GM21717 (cell line): ENCODE results near the gene CDK2AP2.
"Not testable (repeated sequence)": the region's sequence is repeated elsewhere in the genome, so short reads cannot be mapped to it uniquely, and the experiment has no call there.

Experiments
- ATAC-seq: cut with Tn5 transposase; IDR thresholded peaks from one replicate; pipeline ENCODE4 v1.9.1; 2021; ENCODE audit warnings: mild to moderate bottlenecking, moderate library complexity; ENCODE audit not compliant: unreplicated experiment

The CDK2AP2 gene

DNA sequence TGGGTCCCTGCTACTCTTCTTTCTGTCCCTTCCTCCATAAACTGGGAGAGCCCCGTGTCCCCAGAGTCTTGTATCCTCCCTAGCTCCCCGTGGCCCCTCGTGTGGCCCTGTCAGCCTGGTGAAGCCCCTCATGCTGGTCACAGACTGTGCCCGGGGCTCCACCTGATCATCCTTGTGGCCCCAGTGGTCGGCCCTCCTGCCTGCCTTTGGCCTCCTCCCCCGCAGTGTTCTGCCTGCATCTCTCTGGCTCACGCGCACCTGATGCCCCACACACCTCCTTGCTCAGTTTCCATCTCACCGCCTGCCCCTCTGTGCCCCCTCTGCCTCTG, 16.5 kb upstream of the CDK2AP2 start:
- no peak for ATAC-seq

DNA sequence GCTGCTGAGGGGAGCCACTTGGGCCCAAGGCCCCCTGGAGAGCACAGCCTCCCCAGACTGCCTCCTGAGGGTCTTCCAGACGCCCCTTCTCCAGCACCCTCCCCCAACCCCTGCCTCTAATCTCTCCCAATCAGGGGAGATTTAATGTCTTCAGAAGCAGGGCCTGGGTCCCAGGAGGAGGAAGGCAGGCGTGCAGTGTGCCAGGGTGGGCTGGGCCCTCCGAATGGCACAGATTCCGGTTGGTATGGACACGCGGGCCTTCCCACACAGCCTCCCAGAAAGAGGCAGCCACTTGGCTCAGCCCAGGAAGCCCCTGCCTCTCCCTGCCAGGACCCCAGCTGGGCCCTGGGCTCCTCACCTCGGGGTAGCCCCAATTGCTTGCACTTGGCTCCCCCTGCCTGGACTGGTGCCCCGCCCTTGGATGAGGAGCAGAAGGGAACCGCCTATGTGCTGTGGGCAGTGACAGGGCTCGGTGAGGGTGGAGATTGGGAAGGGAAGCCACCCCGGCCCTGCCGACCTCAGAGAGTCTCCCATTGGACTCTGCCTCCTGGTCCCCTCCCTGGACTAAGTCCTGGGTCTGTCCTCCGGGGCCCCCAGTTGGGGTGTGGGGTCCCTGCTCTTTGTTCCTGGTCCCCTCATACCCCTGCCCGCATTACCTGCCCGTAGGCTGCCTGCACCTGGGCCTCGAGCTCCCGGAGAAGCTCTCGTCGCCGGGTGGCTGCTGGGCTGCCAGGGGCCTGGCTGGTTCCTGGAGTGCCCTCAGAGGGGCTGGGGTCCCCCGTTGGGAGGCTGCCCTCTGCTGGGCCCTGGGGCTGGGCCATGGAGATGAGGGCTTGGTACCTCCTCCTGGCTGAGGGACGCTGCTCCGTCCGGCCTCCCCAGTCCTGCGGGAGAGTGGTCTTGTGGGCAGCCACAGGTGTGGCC, 15.9 kb upstream of the CDK2AP2 start:
- ATAC-seq = no peak

DNA sequence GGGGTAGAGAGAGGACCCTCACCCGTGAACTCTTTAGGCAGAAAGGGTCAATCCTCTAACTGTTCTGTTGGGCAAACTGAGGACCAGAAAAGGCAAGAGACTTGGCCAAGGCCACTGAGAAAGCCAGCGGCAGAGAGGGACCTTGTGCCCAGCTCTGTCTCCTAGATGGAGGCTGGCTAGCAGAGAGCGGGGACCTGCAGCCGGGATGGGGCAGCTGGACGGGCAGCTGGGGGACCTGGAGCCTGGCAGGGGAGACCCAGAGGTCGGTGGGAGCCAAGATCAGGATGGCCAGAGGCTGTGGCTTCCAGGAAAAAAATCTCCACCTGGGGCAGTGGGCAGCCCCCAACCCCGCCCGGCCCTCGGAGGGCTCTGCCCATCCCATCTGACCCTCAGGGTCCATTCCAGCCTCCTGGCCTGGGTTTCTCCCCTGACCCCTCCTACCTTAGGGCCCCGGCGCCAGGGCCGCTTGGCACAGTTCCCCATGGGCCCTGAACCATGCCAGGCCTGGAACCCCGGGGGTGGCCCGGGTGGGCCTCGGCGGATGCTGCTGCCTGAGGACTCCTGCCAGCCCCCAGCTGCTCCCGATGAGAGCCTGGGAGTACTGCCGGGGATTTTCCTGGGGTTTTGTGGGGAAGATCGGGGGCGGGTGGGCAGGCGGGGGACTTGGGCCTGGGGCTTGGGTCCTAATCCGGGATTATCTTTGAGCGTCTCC, 15.0 kb upstream of the CDK2AP2 start, which contains the start of gene CABP2:
TSS of gene CABP2 (minus strand) at position 603 of the 712 bp plus-strand sequence. CDS start at position 483, 120 bp downstream.
- no peak for ATAC-seq

DNA sequence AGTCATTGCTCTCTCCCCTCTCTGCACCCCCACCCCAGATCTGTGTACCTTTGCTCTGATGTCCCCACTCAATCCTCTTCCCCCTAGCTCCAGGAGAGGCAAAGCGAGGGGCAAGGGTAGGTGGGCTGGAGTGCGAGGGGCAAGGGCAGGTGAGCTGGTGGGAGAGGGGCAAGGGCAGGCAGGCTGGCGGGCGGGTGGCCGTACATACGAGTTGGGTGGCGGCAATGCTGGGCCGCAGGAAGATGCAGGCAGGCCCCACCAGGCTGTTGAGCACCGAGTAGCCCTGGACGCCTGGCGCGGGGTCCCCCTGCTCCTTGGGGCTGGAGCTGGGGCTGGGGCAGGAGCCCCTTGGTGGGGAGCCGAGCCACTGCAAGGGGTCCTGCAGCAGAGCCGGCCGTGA, 14.4 kb upstream of the CDK2AP2 start:
- ATAC-seq = no peak

DNA sequence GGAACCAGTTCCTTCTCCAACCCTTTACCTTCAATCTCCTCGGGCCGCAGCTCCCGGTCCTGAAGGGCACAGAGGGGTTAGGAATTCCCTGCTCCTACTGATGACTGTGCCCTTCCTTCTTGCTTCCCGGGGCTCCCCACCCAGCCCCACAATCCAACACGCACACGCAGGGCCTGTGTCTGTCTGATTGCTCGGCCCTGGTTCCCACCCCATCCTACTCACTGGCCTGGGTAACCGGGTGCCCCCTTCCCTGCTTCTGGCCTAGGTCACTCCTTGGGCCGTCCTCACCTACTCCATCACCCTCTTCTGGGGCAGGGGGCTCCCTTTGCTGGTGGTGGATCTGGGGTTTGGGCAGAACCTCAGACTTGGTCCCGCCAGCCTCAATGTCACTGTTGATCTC, 14.0 kb upstream of the CDK2AP2 start:
- ATAC-seq = no peak

DNA sequence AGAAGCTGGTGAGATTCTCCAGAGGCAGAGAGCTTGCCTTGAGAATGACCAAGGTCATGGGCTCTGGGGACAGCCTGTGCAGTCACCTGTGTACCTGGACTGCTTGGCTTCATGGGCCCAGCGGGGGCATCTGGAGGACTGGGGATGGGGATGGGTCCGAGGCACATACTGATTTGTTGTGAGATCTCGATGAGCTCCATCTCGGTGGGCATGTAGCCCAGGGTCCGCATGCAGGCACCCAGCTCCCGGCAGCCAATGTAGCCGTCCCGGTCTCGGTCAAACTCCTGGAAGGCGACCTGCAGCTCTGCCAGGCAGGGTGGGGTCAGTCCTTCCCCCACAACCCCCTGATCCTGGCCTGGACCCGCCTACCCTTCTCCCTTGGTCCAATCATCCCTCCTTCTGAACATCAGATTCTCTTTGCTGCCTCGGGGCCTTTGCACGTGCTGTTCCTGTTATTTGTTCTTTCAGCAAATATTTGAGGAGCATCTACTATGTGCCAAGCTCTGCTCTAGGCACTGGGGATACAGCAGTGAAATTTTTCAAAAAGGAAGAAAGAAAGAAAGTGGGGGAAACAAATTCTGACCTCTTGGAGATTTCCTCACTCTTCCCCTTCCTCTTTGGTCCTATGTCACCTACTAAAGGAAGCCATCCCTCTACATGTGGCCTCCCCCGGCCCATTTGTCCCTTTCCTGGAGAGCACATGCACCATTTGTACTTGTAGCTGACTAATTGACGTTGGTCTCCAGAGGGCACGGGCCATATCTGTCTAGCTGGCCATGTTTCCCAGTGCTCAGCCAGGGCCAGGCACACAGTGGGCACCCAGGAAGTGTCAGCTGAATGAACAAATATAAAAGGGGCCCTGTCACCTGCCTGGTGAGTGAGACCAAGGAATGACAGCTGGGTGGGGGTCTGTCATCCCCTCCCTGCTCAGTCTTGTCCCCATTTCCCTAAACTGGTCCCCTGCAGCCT, 13.2 kb upstream of the CDK2AP2 start:
- no peak for ATAC-seq

DNA sequence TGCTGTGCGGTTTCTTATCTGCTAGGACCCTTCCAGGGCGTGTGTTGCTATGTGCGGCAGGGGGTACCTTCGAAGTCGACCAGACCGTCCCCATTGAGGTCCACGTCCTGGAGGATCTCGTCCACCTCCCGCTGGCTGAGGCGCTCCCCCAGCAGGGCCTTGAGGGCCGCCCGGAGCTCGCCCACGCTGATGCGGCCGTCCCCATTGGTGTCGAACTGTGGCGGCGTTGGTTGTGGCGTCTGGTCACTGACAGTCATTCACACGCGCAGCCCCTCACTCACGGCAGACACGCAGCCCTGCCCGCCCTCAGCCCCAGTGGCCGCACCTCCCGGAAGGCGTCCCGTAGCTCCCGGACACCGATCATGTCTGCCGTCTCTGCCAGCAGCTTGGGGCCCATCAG, 11.8 kb upstream of the CDK2AP2 start:
- no peak for ATAC-seq

DNA sequence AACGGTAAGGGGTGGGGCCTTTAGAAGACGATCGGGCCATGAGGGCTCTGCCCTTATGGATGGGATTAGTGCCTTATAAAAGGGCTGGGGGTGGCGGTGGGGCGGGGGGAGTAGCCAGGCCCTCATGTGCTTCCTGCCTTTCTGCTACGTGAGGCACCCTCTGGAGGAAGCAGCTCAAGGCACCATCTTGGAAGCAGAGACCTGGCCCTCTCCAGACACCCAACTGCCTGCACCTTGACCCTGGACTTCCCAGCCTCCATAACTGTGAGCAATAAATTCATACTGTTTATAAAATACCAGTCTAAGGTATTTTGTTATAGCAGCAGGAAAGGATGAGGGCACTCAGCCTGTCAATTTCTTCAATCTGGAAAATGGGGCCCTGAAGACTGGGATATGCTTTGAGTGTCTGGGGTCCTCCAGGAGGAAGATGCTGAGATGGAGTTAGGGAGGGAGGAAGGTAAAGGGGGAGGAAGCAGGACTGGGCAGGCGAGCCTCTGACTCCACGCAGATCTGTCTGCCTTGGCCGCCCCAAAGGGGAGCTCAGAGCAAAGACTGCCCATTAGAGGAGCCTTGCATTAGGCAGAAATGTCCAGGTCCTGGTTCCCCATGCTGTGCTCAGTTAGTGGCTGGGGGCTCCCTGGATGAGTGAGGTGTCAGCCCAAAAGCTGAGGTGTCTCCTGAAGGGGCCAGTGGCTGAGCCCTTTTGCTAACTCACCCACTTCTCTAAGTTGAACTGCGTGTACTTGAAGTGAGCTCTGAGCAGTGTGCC, 10.0 kb upstream of the CDK2AP2 start:
- ATAC-seq = no peak

DNA sequence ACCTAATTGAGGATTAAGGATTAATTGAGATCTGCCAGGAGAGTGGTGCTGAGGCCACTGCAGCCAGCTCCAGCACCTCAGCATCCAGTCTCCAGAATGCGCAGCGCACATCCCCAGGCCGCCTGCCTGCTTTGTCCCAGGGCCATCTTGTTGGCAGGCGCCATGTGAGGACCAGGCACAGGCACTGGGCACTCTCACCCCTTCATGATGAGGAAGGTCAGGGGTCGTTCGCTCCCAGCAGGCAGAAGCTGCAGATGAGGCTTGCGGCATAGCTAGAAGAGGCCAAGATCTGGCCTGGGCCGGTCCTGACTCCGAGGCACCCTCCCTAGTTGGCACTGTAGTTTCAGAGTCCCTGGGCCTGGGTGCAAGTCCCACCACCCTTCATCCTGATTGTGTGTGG, 8.8 kb upstream of the CDK2AP2 start:
- ATAC-seq = no peak

DNA sequence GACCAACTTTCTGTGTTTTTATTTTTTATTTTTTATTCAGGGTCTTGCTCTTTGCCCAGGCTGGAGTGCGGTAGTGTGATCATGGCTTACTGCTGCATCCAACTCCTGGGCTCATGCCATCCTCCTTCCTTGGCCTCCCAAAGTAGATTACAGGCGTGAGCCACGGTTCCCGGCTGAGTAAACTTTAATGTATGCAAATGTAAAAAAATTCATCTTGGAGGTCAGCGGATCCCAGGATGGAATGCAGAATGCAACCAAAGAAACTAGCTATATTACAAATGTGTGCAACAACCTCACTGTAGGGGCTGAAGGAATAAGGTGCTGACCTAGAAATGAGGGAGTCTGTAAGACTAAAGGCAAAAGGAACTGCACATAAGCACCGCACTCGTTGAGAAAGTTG, 6.2 kb upstream of the CDK2AP2 start:
- ATAC-seq = no peak

DNA sequence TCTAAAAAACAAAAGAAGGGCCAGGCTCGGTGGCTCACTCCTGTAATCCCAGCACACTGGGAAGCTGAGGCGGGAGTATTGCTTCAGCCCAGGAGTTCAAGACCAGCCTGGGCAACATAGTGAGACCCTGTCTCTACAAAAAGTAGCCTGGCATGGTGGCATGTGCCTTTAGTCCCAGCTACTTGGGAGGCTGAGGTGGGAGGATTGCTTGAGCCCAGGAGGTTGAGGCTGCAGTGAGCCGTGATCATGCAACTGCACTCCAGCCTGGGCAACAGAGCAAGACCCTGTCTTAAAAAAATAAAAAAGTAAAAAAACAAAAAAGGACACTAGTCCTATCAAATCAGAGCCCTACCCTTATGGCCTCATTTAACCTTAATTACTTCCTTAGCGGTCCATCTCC, 3.6 kb upstream of the CDK2AP2 start:
- ATAC-seq = not testable (repeated sequence)

DNA sequence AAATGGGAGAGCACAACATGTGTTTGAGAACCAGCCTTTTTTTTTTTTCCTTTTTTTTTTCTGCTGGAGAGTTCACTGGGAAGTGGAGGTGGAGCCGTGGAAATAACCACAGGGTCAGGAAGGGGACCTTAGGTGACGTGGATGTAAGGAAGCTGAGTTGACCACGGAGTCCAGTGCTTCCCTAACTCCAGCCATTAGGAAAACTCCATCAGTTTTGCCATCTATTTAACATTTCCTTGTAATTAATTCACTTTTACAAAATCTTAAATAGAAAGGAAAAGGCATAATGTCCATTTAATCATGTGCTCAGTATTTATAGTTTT, 2.0 kb upstream of the CDK2AP2 start:
- no peak for ATAC-seq

DNA sequence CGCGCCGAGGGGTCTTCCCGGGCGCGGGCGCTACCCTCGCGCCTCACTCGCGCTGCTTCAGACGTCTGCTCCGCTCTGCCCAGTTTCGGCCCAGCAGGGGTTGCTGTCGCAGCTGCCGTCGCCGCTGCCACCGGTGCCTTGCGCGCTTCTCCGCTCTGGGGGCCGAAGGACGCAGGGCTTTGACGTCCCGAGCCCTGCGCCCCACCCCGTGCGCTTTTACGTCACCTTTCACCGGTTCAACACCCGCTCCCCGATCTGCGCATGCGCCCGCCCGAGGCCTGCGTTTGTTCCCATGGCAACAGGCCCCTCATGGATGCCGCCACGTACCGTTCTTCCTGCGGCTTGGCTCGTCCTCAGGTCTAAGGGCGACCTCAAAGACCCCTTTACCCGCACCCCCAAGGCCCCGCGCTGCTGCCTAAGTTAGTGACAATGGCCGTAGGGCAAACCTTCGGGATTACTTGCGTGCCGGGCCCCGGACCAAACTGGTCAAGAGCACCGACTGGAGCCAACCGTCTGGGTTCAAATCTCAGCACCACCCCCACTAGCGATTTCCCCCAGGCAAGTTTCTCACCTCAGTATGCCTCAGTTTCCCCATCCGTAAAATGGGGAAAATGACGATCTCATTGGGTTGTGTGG, 642 bp upstream of the CDK2AP2 start:
- ATAC-seq = peak; percentile 33

DNA sequence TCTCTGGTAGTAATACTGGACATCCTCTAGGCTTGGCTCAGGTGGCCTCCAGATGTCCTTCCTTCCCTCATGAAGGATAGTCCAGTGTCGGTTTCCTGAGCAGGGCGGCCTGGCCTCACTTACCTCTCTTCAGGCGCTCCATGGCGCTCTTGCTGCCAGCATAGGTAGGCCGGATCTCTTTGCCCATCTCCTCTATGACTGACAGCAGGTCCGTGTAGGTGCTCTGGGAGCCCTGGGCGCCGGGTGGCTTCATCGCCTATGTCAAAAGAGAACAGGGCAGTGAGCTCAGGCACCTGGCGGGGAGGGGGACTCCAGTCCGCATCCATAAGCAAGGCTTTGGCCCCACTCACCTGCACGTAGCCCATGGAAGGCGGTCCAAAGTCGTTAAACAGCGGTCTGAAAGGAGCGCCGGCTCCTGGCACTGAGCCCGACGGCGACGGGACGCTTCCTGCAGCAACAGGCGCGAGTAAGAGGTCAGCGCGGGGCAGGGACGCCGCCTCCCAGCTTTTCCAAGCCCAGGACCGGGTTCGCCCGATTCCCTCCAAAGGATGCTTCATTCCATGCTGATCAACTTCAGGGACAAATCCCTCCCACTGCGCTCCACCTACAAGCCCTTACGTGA, 609 bp downstream of the CDK2AP2 start:
- no peak for ATAC-seq

DNA sequence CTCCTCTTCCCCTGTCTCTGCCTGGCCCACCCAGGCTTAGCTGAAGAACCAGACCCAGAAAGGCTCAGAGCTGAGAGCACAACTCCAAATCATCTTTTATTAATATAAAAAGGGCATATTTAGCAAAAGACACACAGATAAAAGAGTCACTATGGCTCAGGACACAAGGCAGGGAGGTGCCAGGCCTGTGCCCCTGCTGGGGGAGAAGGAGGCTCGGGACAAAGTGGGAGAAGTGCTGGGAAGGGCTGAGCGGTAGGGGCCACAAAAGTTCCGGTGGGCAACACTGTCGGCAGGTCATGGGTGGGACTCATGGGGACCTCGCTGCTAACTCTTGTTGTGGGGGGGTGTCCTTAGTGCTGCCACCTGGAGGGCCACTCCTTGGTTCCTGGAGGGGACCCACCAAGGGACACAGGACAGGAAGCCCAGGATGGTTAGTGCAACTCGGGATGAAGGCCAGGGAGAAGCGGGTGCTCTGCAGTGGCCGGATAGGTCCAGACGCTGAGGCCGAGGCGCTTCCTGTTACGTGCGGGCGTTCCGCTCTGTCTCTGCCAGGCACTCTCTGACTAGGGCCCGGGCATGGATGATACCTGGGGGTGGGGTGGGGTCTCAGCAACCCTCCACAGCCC, 1.4 kb downstream of the CDK2AP2 start:
- ATAC-seq = no peak

DNA sequence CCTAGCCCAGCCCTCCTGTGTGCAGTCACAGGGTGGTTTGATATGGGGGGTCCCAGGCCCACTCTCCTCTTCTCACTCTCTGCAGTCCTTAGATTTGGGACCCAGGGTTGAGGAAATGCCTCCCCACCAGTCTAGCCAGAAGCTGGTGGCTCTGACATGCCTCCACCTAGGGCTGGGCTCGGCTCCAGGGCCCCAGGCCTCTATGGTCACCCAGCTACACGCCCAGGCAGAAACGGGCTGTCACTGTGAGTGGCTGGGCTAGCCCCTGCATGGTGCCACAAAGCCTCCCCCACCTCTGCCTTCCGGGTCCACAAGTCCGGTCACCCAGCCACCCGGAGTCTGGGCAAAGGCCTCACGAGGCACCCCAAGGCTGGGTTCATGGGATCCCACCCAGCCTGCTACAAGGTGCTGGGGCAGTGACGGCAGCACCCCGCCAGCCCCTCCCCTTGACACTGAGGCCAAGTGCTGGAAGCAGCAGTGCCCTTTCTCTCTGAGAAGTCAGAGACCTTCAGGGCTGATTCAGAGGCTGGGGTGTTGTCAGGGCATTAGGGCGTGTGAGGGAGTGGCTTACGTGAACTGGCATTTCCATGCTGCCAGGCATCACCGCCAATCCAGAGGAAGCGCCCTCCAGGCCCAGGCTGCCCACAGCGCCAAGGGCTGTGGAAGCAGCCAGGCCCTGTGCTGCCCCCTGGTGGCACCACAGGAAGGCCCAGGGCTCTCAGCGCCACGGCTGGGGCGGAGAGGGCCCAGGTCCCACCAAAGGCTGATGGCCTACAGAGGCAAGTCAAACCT, 2.2 kb downstream of the CDK2AP2 start:
- no peak for ATAC-seq

DNA sequence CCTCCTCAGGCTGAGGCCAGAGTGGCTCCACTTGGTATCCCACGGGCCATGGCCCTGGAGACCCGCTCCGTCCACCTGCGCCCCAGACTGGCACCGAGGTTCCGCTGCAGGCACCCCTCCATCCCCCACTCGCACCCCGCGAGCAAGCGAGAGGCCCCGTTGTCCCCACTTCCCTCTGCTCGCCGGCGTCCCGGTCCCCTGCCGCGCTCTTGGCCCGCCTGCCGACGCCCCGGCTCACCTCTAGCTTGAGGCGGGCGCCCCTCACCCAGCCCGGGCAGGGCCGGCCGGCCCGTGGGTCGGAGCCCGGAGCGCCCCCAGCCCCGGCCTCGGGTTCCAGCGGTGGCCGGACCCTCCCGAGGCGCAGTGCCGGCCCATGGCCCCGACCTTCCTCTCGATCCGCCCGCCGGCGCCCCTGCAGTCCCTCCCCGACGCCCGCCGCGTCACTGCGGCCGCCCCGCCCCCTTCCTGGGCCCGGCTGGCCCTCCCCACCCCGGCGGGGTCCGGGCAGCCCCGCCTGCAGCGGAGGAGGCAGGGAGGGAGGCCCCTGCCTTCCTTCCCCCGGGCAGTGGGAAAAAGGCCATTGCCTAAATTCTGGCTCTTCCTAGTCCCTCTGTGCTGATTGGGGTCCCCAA, 2.9 kb downstream of the CDK2AP2 start, which contains the start of gene PITPNM1:
TSS of gene PITPNM1 (minus strand) at position 414 of the 632 bp plus-strand sequence. CDS start 1,183 bp downstream, outside the sequence.
- ATAC-seq = no peak
